Measurements from ENCODE around the gene MTLN.

DNA sequence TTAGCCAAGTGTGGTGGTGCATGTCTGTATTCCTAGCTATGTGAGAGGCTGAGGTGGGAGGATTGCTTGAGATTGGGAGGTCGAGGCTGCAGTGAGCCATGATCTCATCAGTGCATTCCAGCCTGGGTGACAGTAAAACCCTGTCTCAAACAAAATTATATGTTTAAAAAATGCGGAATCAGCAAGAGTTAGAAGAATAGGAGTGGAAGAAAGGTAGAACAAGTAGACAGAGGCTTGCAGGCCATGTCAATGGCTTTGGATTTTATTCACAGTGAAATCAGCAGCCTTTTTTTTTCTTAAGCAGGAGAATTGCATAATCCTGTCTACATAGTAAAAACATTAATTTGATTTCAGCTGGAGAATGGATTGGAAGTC lies 7.8 kb upstream of the MTLN start:
- no peak for TF ChIP-seq SUZ12 (IDR thresholded peaks at IDR 0.05)
- TF ChIP-seq TARDBP (IDR thresholded peaks at IDR 0.05), result no peak

All from HEK293T (cell line).